B cell (primary cell): ENCODE data around the gene ATF6B. TPM values are rescaled to one million over a fixed set of nuclear protein-coding genes. Genes with fewer than 3 reads are reported as not detected.

Source experiments
- ATAC-seq: fragments of 200-7000 bp; cut with Tn5 transposase; one replicate; pipeline ENCODE4 v1.10.0; 2021; ENCODE audit warnings: low read depth, mild to moderate bottlenecking, moderate number of reproducible peaks, moderate library complexity
- CTCF ChIA-PET: fragments of 350-600 bp; sonication (Branson Sonifier 250); formaldehyde crosslinking; loops from one replicate; lab custom pipeline; 2021; ENCODE audit warnings: antibody characterized with exemption, inconsistent platforms; lab: Charles Lee
- POLR2A ChIA-PET: fragments of 350-600 bp; sonication (Branson Sonifier 250); formaldehyde crosslinking; loops from one replicate; lab custom pipeline; 2021; ENCODE audit warnings: antibody characterized with exemption; lab: Charles Lee
- DNase-seq: peaks from one replicate; pipeline ENCODE4 v3.0.0; 2013
- H2AFZ ChIP-seq: 2 replicates; pipeline ENCODE4 v1.6.1; 2012; ENCODE audit warnings: mild to moderate bottlenecking, low read depth, low read length; ENCODE audit not compliant: insufficient read depth, poor library complexity, severe bottlenecking
- H3K27ac ChIP-seq, 2 donors: 1 replicate in 1 of 2; 2 replicates in 1 of 2; pipeline ENCODE4 v1.5.1; 2012 to 2013; ENCODE audit warnings: low read length in 2 of 2, mild to moderate bottlenecking in 2 of 2, moderate library complexity in 1 of 2
- H3K27me3 ChIP-seq, 4 experiments: fragments of 200-600 bp in 1 of 4; sonication (generic) in 1 of 4; replicated peaks in 1 of 4; 1 replicate in 2 of 4; 2 replicates in 2 of 4; pipeline versions ENCODE4 v1.6.1 to v1.7.0; 2013 to 2016; ENCODE audit warnings: low read length in 3 of 4, mild to moderate bottlenecking in 2 of 4, mixed read lengths in 1 of 4, moderate library complexity in 1 of 4; ENCODE audit not compliant: insufficient read depth in 4 of 4, control insufficient read depth in 3 of 4; ENCODE audit errors: control extremely low read depth in 1 of 4
- H3K36me3 ChIP-seq, 2 experiments: replicated peaks in 1 of 2; 1 replicate in 1 of 2; 2 replicates in 1 of 2; pipeline versions ENCODE4 v1.6.1 to v1.7.1; 2013; ENCODE audit warnings: low read length in 1 of 2; ENCODE audit not compliant: insufficient read depth in 2 of 2, control insufficient read depth in 1 of 2; ENCODE audit errors: control extremely low read depth in 1 of 2, extremely low read depth in 1 of 2
- H3K4me1 ChIP-seq, 2 donors: fragments of 200-600 bp in 1 of 2; sonication (generic) in 1 of 2; 1 replicate in 1 of 2; 2 replicates in 1 of 2; pipeline versions ENCODE4 v1.5.1 to v1.6.1; 2013 to 2017; ENCODE audit warnings: low read length in 2 of 2; ENCODE audit not compliant: control insufficient read depth in 2 of 2, insufficient read depth in 2 of 2
- H3K4me2 ChIP-seq: replicated peaks from 2 replicates; pipeline ENCODE3; 2012; ENCODE audit warnings: mild to moderate bottlenecking, low read depth, low read length; ENCODE audit not compliant: poor library complexity, severe bottlenecking
- H3K4me3 ChIP-seq, 5 experiments: fragments of 200-600 bp in 1 of 5; sonication (generic) in 1 of 5; 1 replicate in 3 of 5; 2 replicates in 2 of 5; pipeline versions ENCODE4 v1.5.1 to v1.7.0; 2011 to 2016; ENCODE audit warnings: low read length in 4 of 5, mild to moderate bottlenecking in 4 of 5, low read depth in 2 of 5, control low read depth in 1 of 5, moderate library complexity in 1 of 5; ENCODE audit not compliant: insufficient read depth in 1 of 5; ENCODE audit errors: control extremely low read depth in 1 of 5, extremely low read depth in 1 of 5
- H3K79me2 ChIP-seq: fragments of 200-600 bp; sonication (generic); one replicate; pipeline ENCODE4 v1.6.0; 2016; ENCODE audit warnings: low read length; ENCODE audit not compliant: control insufficient read depth, insufficient read depth
- H3K9ac ChIP-seq: fragments of 200-600 bp; sonication (generic); 2 replicates; pipeline ENCODE4 v1.6.1; 2017; ENCODE audit warnings: mild to moderate bottlenecking, low read length, moderate library complexity
- H3K9me3 ChIP-seq, 3 donors: one replicate each; pipeline versions ENCODE4 v1.6.1 to v1.7.1; 2013; ENCODE audit warnings: low read length in 2 of 3; ENCODE audit not compliant: control insufficient read depth in 2 of 3, insufficient read depth in 1 of 3; ENCODE audit errors: control extremely low read depth in 1 of 3
- H4K20me1 ChIP-seq: 2 replicates; pipeline ENCODE4 v1.6.0; 2012; ENCODE audit warnings: mild to moderate bottlenecking, low read length; ENCODE audit not compliant: insufficient read depth, control insufficient read depth, poor library complexity, severe bottlenecking
- H3K27ac Mint-ChIP-seq: one replicate; pipeline ENCODE4 v1.8.0; 2021; ENCODE audit warnings: mixed read lengths
- H3K27me3 Mint-ChIP-seq: one replicate; pipeline ENCODE4 v1.8.0; 2021; ENCODE audit warnings: mixed read lengths
- H3K4me1 Mint-ChIP-seq: one replicate; pipeline ENCODE4 v1.8.0; 2021; ENCODE audit warnings: mixed read lengths
- H3K4me3 Mint-ChIP-seq: one replicate; pipeline ENCODE4 v1.8.0; 2021; ENCODE audit warnings: mixed read lengths
- H3K9me3 Mint-ChIP-seq: one replicate; pipeline ENCODE4 v1.8.0; 2022; ENCODE audit warnings: mixed read lengths; ENCODE audit not compliant: insufficient read depth
- EZH2 ChIP-seq: IDR thresholded peaks from 2 replicates; pipeline ENCODE4 v1.6.1; 2012; ENCODE audit warnings: borderline replicate concordance, low read depth, mild to moderate bottlenecking, moderate library complexity, low read length; ENCODE audit not compliant: insufficient read depth, poor library complexity, severe bottlenecking
- WGBS: methylation state at CpG from one replicate; pipeline ENCODE4 v1.1.5; 2013; ENCODE audit warnings: missing lambda C conversion rate; ENCODE audit not compliant: insufficient coverage; 5-methylcytosine and 5-hydroxymethylcytosine counted together
- intact Hi-C: fragments of 100-400 bp; cut with micrococcal nuclease; formaldehyde crosslinking; loops from one replicate; pipeline ENCODE4 v1.10.0; 2022
- polyA plus RNA-seq: library from polyadenylated mRNA; depleted of rRNA; stranded (reverse); fragments of >200 nt; gene quantifications from 2 replicates; pipeline ENCODE4 v1.2.3, GENCODE V29; 2012
- total RNA-seq, 2 donors: library from RNA; stranded (reverse); fragments of 120-200 nt in 1 of 2; gene quantifications; 1 replicate in 1 of 2; 2 replicates in 1 of 2; pipeline versions ENCODE4 v1.2.3 to v1.2.4, GENCODE V29; 2013 to 2022
- TF ChIP-seq, protein P1 (sequence below): fragments of 200-600 bp; IDR thresholded peaks from one replicate; pipeline ENCODE4 v1.8.0; 2022; ENCODE audit warnings: antibody characterized with exemption, mild to moderate bottlenecking

Gene ATF6B
- total and polyA plus RNA-seq, 2 donors (not counting 1 experiment from before 2014, with no cell fraction given) = 180 to 201 TPM

- no peak for TF ChIP-seq EZH2
- TF ChIP-seq, protein P1, sequence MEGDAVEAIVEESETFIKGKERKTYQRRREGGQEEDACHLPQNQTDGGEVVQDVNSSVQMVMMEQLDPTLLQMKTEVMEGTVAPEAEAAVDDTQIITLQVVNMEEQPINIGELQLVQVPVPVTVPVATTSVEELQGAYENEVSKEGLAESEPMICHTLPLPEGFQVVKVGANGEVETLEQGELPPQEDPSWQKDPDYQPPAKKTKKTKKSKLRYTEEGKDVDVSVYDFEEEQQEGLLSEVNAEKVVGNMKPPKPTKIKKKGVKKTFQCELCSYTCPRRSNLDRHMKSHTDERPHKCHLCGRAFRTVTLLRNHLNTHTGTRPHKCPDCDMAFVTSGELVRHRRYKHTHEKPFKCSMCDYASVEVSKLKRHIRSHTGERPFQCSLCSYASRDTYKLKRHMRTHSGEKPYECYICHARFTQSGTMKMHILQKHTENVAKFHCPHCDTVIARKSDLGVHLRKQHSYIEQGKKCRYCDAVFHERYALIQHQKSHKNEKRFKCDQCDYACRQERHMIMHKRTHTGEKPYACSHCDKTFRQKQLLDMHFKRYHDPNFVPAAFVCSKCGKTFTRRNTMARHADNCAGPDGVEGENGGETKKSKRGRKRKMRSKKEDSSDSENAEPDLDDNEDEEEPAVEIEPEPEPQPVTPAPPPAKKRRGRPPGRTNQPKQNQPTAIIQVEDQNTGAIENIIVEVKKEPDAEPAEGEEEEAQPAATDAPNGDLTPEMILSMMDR = no peak
- no peak overlapping the region for H3K9ac ChIP-seq
- Mint-ChIP-seq H3K9me3 (no peaks in the 10 kb centered on the region), H3K27me3 (no peaks in the 10 kb centered on the region), H3K4me1 (peaks cover 5% of the 10 kb centered on the region), H3K4me3 (no peak overlapping the region), H3K27ac (no peak overlapping the region)
- no peaks in the 10 kb centered on the region for H3K27me3 ChIP-seq
- H3K27ac ChIP-seq = no peak overlapping the region
- WGBS = 93% methylated on average over 7 of the region's 8 CpGs
- no peak overlapping the region for H3K4me2 ChIP-seq
- peaks cover 0 to 47% of the 10 kb centered on the region in 2 experiments for H3K36me3 ChIP-seq
- ChIA-PET POLR2A (interaction anchor here (0.7 kb wide), 1 partner anchor 13 kb away, joined by 4 read pairs; the partner anchor contains the start of gene ATF6B), CTCF (no interaction called here)
- intact Hi-C loops = no loop called here
- H3K4me1 ChIP-seq = peaks cover 0 to 3% of the 10 kb centered on the region in 2 donors
- no peaks in the 10 kb centered on the region for H3K9me3 ChIP-seq
- ATAC-seq = no peak
- peaks cover 6% of the 10 kb centered on the region for H4K20me1 ChIP-seq
- no peak overlapping the region for H2AFZ ChIP-seq
- no peak for DNase-seq
- no peak overlapping the region for H3K4me3 ChIP-seq
- H3K79me2 ChIP-seq = no peaks in the 10 kb centered on the region
Measured at GRCh38 chr6:32114796-32115195, 13.2 kb downstream of the ATF6B start.

GRCh38 chr6:32113386-32114352, 14.4 kb downstream of the ATF6B start:
- Histone ChIP-seq H3K27me3 (peaks cover 0 to 3% (median 0%) of the 10 kb centered on the region in 4 experiments), H3K4me2 (no peak overlapping the region), H3K4me1 (peaks cover 3 to 5% of the 10 kb centered on the region in 2 donors), H4K20me1 (peaks cover 5% of the 10 kb centered on the region), H2AFZ (no peak overlapping the region), H3K9ac (no peak overlapping the region), H3K9me3 (no peaks in the 10 kb centered on the region), H3K27ac (peak overlapping the region in 1 of 2 donors; percentile 14), H3K36me3 (peaks cover 0 to 36% of the 10 kb centered on the region in 2 experiments), H3K79me2 (no peaks in the 10 kb centered on the region), H3K4me3 (no peak overlapping the region)
- DNase-seq (no peak), ATAC-seq (no peak)
- Mint-ChIP-seq H3K27me3 (peaks cover 2% of the 10 kb centered on the region), H3K4me3 (no peak overlapping the region), H3K4me1 (peaks cover 5% of the 10 kb centered on the region), H3K9me3 (no peaks in the 10 kb centered on the region), H3K27ac (peak overlapping the region; percentile 39)
- no peak for TF ChIP-seq EZH2
- TF ChIP-seq, protein P1 = no peak
- POLR2A ChIA-PET = interaction anchor here (0.7 kb wide), 1 partner anchor 14 kb away, joined by 4 read pairs; the partner anchor contains the start of gene ATF6B
- intact Hi-C loops = no loop called here
- 95% methylated on average over 3 of the region's 9 CpGs for WGBS
- CTCF ChIA-PET = no interaction called here
